GM21367 (cell line): ENCODE results near the gene ACTN1.

Source experiments
- ATAC-seq: cut with Tn5 transposase; IDR thresholded peaks from one replicate; pipeline ENCODE4 v1.9.1; 2021; ENCODE audit not compliant: unreplicated experiment

ACTN1 gene

DNA sequence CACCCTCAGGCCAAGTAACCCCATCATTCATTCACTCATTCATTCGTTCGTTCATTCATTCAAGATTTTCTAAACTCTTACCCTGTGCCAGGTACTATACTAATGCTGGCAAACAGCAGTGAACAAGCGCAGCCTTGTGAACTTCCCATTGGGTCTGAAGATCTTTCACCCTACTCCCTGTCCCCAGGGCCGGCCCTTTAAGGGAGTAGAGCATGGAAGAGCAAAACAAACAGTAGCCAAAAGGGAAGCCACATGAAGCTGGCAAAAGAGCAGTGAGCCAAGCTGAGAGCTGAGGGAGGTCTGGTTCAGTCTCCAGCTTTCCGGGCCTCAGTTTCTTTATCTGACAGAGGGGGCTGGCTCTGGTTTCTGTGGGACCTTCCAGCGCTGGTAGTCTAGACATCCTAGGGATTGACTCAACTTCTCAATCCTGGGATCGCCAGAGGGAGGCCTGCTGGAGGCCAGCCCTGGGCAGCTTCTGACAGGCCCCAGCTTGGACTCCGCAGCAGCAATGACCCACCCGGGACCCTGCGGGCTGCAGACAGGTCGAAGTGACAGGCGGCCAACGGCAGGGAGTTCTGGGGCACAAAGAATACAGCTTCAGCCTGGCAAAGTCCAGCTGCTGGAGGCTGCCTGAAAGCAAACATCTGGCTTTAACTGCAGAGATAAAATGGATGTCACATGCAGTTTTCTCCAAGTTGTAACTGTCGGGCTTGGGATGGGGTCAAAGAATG is 27.1 kb downstream of the ACTN1 start:
- no peak for ATAC-seq

DNA sequence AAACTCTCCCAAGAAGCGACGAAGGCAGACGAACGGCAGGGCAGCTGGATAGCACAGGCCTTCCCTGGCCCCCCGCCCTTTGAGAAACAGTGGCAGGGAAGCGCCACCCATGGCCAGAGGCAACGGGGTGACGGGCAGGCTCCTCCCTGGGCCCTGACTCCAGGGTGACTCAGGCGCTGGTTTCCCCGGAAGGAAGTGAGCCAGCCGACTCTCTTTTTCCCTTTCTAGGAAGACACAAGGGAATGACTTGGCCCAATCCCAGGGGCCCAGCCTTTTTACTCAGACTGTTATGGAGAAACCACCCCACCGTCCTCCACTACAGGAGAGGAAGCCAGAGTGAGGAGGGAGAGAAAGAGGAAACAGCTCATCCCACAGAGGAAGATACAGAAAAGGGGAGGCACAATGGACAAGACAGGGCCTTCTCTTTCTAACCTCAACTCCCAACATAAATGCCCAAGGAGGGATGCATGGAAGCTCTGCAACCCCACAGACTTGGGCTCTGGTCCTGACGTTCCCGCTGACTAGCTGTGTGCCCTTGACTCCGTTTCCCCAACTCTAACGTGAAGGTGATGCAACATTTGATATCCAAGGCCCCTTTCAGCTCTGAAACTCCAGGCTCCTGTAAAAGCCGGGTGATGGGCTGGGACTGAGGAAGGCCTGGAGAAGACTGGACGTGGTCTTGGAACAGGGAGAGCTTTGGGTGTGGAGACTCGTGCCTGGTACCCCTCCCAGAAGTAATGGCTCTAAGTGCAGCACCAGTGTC is 27.9 kb downstream of the ACTN1 start:
- ATAC-seq, result no peak

DNA sequence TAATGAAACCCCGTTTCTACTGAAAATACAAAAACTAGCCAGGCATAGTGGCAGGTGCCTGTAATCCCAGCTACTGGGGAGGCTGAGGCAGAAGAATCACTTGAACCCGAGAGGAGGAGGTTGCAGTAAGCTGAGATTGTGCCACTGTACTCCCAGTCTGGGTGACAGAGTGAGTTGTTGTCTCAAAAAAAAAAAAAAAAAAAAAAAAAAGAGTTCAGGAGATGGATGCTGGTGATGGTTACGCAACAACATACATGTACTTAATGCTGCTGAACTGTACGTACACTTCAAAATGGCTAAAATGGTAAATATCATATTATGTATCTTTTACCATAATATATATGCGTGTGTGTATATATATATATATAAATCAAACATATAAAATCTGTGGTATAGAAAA is 29.0 kb downstream of the ACTN1 start:
- no peak for ATAC-seq

DNA sequence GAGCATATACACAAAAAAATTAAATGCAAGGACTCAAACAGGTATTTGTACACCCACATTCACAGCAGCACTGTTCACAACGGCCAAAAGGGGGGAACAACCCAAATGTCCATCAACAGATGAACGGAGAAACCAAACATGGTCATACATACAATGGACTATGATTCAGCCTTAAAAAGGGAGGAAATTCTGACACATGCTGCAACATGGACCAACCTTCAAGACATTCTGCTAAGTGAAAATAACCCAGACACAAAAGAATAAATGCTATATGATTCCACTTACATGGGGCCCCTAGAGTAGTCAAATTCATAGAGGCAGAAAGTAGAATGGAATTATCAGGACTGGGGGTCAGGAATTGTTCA is 29.5 kb downstream of the ACTN1 start:
- ATAC-seq, result no peak

DNA sequence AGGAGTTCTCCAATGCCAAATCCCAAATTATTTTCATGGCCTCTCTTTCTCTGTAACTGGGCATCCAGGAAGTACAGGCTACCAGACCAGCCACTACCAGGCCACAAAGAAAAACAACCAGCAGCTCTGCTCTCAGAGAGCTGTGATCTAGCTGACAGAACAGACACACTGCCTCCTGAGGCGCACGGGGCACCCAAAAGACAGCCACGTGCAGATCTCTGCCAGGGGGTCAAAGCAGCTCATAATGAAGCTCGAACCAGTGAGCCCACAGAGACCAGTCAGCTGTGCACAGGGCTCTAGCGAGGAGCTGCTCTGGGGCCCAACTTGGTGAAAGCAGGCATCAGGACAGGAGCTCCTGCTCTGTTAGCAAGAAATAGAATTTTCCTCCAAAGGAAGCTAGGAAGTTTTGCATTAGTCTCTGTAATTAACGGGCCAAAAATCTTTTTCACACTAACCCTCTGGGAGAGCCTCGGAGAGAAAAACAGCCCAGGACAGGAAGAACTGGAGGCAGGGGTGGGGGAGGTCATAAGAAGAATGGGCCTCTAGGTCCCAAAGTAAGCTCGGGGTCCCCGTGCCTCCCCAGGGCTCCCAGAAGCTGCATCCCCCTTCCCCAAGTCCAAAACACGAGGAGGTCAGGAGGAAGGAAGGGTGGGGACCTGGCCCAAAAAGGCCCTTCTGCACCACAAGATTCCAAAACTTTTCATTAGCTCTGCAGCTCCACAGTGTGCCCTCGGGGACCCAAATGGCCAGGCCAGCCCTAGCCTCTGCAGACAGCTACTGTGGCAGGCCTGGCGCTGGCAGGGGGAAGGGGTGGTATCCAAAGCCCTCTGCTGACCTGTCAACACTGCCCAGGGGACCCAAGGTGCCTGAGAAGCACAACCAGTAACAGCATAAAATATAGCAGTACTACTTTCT is 30.2 kb downstream of the ACTN1 start:
- no peak for ATAC-seq

DNA sequence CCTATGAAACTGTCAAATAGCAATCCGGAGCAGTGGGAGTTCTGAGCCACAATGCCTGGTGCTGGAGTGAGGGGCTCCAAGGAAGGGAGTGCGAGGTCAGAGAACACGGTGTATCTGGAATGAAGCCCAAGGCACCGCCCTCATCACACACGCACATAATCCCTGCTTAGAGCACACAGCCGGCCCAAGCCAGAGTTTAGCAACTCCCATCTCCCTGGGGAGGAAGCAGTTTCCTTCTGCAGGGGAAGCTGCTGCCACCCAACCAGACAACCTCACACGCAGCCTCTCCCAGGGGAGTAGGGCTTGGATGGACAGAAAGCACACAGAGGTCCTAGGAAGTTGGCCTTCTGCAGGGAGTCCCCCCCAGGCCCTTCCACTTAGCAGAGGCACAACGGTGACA is 31.3 kb downstream of the ACTN1 start:
- no peak for ATAC-seq

DNA sequence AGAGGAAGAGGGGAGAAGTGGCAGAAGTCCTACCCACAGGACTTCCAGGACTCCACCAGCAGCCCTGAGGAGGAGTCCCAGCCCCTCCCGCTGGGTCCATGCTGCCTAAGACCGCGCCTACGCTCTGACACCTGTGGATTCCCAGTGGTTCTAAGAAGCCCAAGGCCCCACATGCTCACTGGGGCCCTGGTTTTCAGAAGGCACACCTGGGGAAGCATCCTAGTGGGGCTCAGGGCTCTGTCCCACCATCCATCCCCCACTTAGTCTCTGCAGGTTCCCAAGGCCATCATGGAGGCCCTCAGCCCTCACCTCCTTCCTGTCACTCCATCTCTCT is 32.6 kb downstream of the ACTN1 start:
- no peak for ATAC-seq

DNA sequence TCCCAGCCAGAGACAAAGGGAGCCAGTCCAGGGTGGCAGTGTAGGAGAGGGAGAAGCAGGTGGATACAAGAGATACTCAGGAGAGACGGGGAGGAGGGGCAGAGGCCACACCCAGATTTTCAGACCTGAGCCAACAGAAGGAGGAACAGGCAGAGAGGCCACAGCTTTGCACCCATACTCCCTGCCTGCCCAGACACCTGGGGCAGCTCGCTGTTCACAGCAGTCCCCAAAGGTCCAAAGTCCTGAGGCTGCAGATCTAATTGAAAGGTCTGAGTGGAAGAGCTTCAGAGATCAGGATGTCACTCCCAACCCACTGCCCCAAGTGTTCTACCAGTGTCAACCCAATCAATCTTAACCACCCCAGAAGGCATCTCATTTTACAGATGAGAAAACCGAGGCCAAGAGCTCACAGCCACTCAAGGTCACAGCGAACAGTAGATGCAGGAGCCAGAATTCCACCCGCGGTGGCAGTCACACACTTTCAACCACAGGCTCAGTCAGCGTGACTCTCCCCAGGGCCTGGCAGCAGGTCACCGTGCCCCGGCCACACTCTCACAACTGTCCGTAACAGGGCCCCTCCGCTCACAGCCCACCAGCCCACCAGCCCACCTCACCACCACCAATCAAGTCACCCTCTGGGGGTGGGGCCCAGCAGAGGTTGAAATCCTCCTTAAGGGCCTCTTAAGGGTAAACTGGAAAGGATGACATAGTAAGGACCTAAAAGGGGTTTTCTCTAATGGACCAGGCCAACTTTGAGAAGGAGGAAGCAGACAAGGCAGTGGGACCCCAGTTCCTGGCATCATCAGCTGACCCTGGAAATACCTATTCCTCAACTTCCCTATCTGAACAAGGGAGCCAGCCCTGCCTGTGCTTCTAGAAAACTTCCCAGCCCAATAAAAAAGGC is 33.3 kb downstream of the ACTN1 start:
- no peak for ATAC-seq

DNA sequence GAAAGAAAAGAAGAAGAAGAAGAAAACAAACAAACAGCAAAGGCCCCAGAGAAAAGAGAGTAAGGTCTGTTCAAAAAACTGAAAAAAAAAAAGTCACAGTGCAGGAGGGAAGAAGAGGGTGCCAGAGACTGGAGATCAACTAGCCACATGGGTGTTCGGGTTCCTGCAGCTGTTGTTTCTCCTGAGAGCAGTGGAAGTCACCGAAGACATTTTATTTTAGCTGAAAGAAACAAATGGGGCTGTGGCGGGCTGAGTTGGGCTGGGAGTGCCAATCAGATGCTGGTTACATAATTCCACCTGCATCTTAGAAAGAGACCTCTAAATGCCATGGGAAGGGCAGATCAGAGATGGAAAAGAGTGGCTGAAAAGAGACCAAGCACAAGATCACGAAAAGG is 33.9 kb downstream of the ACTN1 start:
- no peak for ATAC-seq

DNA sequence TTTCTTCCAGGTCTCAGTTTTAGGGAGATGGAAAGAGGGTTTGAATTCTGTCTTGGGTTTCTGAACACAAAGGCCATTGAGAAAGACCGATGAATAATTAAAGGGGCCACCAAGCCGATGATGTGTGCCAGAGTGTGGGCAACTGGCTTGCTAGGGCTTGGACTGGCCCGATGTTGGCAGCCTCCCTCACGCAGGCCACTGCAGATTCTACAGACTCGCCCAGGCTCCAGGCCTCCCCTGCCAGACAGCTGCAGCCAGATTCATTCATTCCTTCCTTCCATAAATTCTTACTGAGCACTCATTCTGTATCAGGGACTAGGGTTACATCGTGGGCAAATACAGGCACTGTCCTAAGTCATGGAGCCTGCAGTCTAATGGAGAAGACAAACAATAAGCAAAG is 34.9 kb downstream of the ACTN1 start:
- no peak for ATAC-seq

DNA sequence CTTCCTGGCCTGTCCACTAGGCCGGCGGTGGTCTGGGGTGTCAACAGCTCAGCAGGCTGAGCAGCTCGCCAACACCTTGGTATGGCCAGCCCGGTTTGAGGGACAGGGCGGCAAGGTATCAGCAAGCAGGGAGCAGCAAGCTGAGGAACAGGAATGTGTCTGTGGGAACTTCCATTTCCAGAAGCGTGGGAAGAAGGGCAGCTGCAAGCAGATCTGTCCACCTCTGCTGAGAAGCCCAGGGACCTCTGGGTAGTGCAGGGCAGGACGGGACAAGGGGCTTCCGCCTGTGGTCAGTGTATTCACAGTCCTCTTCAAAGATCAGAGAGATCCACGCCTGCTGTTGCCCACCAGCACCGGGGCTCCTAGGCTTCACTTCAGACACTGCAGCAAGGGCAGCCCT is 36.0 kb downstream of the ACTN1 start:
- ATAC-seq, result no peak

DNA sequence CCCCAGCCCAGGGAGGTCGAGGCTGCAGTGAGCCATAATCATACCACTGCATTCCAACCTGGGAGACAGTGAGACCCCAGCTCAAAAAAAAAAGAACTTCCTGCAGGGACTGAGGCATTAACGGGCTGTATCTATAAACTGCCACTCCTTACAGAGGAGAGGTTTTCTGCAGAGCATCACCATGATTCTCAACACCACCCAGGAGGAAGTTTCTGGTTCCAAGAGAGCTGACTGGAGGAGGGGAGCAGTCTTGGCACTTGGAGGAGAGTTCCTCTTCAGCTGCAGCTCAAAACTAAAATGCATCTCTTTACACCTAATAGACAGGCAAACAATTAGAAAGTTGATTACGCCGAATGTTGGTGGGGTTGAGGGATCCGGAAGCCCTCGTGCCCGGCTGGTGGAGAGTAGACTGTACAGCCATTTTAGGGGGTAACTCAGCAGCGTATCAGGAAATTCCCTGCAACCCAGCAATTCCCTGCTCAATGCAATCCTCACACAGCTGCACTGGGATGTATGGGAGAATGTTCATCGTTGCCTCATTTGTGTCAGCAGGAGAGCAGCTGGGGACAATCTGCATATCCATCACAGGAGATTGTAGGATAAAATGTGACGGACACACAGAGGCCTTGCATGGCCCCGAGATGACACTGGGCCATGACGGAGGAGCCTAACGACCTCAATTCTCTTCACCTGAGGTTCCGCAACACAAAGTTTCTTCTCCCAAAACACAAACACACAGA is 36.6 kb downstream of the ACTN1 start:
- ATAC-seq, result no peak

DNA sequence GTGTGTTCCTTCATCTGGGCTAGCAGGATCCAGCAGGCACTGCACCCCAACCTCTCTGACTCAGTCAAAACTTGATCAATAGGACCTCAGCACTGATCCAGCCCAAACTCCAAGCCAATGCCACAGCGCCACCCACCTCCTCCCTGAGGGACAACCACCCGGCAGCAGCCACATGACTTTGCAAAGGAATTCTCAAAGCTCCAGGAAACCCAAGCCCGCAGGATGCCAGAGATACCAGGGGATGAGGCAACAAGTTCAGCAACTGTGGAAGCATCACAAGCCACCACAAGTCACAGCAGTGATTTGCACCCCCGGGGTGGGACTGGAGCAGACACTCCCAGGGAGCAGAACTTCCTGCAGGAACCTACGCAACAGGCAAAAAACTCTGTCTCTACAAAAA is 37.3 kb downstream of the ACTN1 start:
- no peak for ATAC-seq

DNA sequence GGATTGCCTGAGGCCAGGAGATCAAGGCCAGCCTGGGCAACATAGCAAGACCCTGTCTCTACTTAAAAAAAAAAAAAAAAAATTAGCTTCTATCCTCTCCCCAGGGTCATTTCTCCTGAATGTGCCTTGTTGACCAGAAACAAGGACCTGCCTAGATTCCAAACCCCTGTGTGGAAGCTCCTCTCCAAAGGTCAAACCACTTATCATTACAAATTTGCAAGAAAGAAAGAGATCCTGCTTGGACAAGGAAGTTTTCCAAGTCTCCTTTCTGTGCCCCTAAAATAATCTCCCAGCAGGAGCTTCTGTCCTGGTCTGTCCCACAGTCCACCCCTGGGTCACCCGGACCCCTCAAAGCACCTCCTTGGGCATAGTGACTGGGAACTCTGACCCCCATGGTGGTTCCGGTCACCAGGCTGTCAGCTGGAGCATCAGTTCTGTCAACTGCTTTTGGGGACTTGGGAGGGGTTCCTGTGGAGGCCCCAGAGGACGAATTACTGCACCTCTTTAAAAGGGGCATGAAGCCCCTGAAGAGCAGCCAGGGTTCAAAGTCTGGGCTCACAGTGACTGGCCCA is 38.4 kb downstream of the ACTN1 start:
- ATAC-seq, result no peak

DNA sequence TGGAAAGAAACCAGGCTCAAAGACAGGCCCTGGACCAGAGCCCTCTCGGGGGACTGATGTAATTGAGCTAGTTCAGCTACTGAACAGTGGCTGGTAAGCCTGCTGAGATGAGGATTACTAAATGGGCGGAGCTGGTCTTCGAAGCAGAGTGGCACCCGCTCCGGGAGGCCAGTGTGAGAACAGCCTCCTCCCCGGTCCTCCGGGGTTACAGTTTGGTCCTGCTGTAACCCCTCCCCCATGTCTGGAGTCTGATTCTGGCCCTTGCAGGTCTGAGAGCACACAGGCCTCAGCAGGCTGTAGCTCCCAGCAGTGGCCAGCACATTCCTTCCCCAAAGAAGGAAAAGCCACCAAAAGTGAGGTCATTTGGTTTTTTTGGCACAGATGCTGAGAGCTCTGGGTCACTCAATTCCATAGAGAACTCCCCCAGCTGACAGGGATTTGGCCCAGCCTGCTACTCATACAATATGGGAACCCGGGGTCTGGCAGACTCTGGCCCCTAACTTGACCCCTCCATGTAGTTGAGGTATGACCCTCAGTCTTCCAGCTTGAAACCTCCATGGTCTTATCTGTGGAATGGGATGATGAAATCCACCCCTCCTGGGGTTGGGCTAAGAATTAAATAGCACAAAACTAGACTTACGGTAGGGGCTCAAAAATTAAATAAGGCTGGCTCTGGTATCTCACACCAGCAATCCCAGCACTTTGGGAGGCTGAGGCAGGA is 39.0 kb downstream of the ACTN1 start:
- ATAC-seq, result no peak

DNA sequence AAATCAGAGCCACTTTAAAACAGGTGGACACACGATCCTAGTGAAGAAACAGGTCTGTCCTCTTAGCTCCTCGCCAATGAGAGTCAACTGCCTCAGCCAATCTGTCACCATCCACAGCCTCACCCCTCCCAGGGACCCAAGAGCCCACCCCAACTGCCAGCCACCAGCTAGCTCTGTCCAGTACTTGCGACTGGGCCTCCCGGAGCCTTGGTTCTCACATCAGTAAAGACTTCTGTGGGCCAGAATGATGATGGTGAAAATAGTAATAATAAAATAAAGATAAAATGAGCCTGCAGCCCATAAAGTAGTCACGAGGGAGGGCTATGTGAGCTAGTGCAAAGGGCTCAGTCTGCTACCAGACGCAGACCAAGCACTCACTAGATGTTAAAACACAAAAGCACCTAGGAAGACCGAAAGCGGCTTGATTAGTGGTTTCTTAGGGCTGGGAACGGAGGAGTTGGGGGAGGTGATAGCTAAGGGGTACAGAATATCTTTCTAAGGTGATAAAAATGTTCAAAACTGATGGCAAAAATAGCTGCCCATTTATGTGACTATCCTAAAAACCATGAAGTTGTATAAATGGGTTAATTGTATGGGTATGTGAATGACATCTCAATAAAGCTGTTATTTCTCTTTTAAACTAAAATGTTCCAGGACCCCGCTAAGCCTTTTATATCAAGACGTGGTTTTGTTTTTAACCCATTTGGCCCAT is 39.8 kb downstream of the ACTN1 start:
- ATAC-seq, result no peak

DNA sequence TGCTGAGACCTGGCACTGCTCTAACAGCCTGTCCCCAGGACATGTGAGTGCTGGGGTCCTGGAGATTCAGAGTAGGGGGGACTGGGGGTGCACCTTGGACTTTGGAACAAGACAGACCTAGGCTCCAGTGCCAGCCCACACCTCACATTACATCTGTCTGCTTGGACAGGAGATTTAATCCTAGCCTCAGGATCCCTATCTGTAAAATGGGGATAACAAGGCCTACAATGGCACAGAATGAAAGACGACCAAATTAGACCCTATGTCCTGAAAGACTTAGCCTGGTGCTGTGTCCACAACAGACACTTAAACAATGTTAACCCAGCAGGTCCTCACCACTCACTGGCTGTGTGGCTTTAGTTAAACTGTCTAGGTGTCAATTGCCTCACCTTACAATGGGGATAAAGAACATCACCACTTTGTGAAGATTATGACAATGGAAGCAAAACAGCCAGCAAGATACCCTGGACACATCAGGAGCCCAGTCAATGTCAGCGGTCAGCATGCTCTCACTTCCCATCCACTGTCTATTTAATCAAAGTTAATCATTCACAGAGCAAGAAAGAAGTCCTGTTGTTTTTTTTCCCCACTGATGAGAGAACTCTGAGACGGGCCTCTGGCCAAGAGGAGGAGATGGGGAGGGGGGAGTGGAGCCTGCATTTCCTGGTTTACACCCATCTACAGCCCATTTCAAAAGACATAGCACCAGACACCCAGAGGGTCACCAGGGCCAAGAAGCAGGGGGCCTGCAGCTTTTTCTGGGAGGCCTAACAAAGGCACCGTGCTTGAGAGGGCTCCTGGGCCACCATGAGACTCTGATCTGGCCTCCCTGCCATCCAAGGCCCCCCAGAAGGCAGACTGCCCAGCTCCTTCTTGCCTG is 40.6 kb downstream of the ACTN1 start:
- ATAC-seq, result no peak
